Muscle layer of colon (tissue), 2 donors: ENCODE data around the gene PIGV.

ENCODE experiments used
- H3K27ac ChIP-seq: one replicate; pipeline ENCODE4 v1.7.0; 2013; ENCODE audit warnings: low read depth, mild to moderate bottlenecking, low read length, moderate library complexity
- H3K27me3 ChIP-seq, 2 donors: one replicate each; pipeline ENCODE4 v1.7.0; 2013; ENCODE audit warnings: low read length in 2 of 2, mild to moderate bottlenecking in 2 of 2; ENCODE audit not compliant: insufficient read depth in 2 of 2, control insufficient read depth in 1 of 2
- H3K36me3 ChIP-seq: one replicate; pipeline ENCODE4 v1.7.0; 2013; ENCODE audit warnings: mild to moderate bottlenecking, low read length; ENCODE audit not compliant: insufficient read depth
- H3K4me1 ChIP-seq: one replicate; pipeline ENCODE4 v1.7.0; 2013; ENCODE audit warnings: mild to moderate bottlenecking, low read length; ENCODE audit not compliant: insufficient read depth
- H3K4me3 ChIP-seq, 2 donors: one replicate each; pipeline ENCODE4 v1.7.0; 2013; ENCODE audit warnings: low read length in 2 of 2, low read depth in 1 of 2, mild to moderate bottlenecking in 1 of 2, moderate library complexity in 1 of 2
- H3K9ac ChIP-seq: one replicate; pipeline ENCODE4 v1.7.0; 2013; ENCODE audit warnings: low read length
- H3K9me3 ChIP-seq: one replicate; pipeline ENCODE4 v1.7.0; 2013; ENCODE audit warnings: mild to moderate bottlenecking, low read length
- donor health status: abdominal sarcoma.
- donor health status: Adenocarcinoma of cecum.

PIGV gene

DNA sequence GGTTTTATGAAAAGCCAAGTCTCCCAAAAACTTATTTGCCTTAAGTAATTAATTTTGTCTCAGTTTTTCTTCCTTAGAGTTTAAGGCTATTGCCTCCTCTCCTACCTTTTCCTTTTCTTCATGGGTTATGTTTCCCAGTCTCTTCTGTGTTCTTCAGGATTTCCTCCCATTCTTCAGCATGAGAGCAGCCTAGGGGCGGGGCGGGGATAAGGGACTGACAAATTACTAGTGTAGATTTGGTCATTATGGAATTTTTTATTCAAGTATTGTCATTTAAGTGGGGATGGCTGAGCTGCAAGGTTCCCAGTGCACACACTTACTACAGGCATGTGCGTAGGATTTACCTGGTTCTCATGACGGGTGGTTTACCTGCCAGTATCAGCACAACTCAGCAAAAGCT is 35.2 kb upstream of the PIGV start:
- H3K27me3 ChIP-seq: no peaks in the 10 kb centered on the region
- H3K36me3 ChIP-seq: peaks cover 24% of the 10 kb centered on the region
- no peak overlapping the region for H3K4me3 ChIP-seq
- no peak overlapping the region for H3K9ac ChIP-seq
- peaks cover 20% of the 10 kb centered on the region for H3K4me1 ChIP-seq
- no peak overlapping the region for H3K27ac ChIP-seq
- H3K9me3 ChIP-seq: no peaks in the 10 kb centered on the region

DNA sequence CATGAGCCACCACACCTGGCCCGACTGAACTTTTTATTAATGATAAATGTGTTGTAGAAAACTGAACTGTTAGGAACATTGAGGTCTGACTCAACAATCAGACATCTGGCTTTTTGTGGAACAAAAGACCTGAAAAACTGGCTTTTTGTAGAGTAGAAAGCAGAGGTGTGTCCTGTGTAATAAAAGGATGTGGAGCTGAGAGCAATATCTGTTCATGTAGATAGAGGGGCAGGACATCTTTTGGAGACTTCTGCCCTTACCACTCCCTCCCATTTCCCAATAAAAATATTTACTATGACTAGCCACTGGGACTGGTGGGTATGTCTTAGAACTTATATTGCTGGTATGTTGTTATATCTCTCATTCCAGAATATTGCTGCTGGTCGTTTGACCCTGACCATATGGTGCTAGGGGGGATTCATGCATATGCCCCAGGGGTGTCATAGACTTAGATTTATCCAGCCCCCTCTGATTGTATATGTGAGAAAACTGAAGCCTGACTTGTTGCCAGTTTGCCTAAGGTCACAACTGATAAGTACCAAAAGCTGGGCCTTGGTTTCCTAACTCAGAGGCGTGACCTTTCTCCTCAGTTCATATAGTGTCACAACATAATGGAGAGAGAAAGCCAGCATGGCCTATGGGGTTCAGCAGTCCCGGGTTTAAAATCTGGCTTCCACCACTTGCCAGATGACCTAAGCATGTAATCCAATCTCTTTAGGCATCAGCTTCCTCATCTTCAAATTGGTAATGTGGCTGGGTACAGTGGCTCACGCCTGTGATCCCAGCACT is 33.5 kb upstream of the PIGV start:
- Histone ChIP-seq H3K27me3 (no peaks in the 10 kb centered on the region), H3K9me3 (no peaks in the 10 kb centered on the region), H3K4me1 (peaks cover 10% of the 10 kb centered on the region), H3K36me3 (peaks cover 40% of the 10 kb centered on the region), H3K27ac (no peak overlapping the region), H3K9ac (no peak overlapping the region), H3K4me3 (no peak overlapping the region)

DNA sequence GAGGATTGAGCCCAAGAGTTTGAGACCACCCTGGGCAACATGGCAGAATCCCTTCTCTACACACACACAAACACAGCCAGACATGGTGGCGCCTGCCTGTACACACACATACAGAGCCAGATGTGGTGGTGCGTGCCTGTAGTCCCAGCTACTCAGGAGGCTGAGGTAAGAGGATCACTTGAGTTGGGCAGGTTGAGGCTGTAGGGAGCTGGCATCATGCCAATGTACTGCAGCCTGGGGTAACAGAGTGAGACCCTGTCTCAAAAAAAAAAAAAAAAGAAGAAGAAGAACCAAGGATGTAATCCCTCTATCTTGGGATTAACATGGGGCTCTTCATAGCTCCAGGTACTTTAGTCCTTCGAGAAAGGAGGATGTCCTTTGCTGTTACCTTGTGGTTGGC is 29.4 kb upstream of the PIGV start:
- Histone ChIP-seq H3K4me1 (peaks cover 2% of the 10 kb centered on the region), H3K9ac (no peak overlapping the region), H3K27me3 (no peaks in the 10 kb centered on the region), H3K27ac (no peak overlapping the region), H3K4me3 (no peak overlapping the region), H3K9me3 (no peaks in the 10 kb centered on the region), H3K36me3 (peaks cover 52% of the 10 kb centered on the region)

DNA sequence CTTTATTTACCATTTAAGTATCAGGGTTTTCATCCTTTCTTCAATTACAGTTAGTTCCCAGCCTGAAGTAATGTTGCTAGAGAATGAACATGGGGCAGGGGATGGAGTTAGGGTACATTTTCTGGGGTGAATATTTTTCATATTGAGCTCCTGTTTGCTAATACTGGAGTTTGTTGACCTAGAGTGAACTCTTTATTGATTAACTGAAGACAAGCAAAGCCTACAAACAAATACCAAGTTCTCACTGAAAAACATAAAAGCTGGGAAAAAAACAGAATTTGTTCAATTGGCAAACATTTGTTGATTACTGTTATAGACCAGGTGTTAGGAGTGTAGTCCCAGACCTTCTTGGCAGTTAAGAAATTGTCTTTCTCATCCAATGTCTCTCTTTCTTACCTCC is 28.2 kb upstream of the PIGV start:
- H3K36me3 ChIP-seq: peaks cover 53% of the 10 kb centered on the region
- H3K27ac ChIP-seq: no peak overlapping the region
- H3K9me3 ChIP-seq: no peaks in the 10 kb centered on the region
- H3K27me3 ChIP-seq: no peaks in the 10 kb centered on the region
- no peaks in the 10 kb centered on the region for H3K4me1 ChIP-seq
- no peak overlapping the region for H3K4me3 ChIP-seq
- no peak overlapping the region for H3K9ac ChIP-seq

DNA sequence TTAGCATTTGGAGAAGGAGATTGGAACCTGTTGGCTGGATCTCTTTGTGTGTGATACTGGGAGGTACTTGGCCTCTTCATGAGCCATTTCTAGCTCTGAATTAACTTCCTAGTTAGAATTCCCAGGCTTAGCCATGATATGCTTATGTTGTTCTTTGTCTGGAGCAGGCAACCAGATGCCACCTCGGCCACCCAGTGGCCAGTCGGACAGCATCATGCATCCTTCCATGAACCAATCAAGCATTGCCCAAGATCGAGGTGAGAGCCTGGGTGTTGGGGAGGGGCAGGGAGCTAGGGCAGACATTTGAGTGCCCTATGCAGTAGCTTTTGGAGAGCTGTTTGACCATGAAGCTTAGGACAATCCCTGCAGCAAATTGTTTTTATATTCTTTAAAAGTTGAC is 26.5 kb upstream of the PIGV start:
- Histone ChIP-seq H3K27me3 (no peaks in the 10 kb centered on the region), H3K9me3 (no peaks in the 10 kb centered on the region), H3K36me3 (peaks cover 59% of the 10 kb centered on the region), H3K4me1 (no peaks in the 10 kb centered on the region), H3K27ac (no peak overlapping the region), H3K9ac (no peak overlapping the region), H3K4me3 (no peak overlapping the region)

DNA sequence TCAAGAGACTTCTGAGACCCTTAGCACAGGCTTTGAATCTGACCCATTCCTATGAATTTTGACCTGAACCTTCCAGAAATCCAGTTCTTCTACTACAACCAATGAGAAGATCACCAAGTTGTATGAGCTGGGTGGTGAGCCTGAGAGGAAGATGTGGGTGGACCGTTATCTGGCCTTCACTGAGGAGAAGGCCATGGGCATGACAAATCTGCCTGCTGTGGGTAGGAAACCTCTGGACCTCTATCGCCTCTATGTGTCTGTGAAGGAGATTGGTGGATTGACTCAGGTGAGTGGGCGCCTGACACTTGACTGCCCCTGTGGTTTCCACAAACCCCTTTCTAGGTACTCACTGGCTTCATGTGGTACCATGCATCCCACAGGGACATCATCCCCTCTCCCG is 20.0 kb upstream of the PIGV start:
- Histone ChIP-seq H3K27me3 (no peaks in the 10 kb centered on the region), H3K4me1 (peaks cover 34% of the 10 kb centered on the region), H3K36me3 (peaks cover 81% of the 10 kb centered on the region), H3K4me3 (no peak overlapping the region), H3K9me3 (no peaks in the 10 kb centered on the region), H3K27ac (no peak overlapping the region), H3K9ac (no peak overlapping the region)

DNA sequence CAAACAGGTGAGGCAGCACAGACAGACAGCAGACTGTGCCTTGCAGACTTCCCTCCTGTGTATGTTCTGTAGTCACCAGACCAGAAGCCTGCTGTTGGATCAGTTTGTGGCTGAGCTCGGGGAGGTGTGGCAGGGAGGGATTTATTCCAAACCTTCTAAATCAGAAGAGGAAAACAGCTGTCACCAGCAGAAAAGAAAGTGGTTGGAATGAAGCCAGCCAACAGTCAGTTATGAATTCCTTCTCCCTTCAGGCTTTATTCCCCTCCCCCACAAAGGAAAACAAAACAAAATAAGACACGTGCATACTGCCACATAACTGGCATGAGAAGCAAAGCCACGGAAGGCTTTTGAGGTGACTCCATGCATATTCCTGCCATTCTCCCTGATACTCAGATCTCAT is 19.0 kb upstream of the PIGV start:
- peaks cover 83% of the 10 kb centered on the region for H3K36me3 ChIP-seq
- no peak overlapping the region for H3K27ac ChIP-seq
- no peaks in the 10 kb centered on the region for H3K27me3 ChIP-seq

DNA sequence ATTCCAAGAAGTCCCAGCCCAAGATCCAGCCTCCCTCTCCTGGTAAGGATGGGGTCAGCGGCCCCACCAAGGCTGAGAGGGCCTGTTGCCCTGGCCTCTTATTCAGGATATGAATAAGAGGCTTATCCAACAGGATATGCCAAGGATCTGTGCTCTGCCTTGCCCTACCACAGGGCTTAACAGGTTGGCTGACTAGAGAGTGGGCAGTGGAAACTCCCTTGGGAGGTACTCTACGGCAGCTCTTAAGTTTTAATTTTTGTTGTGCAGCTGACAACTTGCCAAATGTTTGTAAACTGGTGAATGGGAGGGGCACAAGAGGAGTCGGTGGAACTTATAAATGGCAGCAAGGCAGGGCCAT is 16.5 kb upstream of the PIGV start:
- Histone ChIP-seq H3K27me3 (no peaks in the 10 kb centered on the region), H3K36me3 (peaks cover 92% of the 10 kb centered on the region), H3K9ac (no peak overlapping the region), H3K4me3 (no peak overlapping the region), H3K9me3 (no peaks in the 10 kb centered on the region), H3K4me1 (peaks cover 44% of the 10 kb centered on the region), H3K27ac (no peak overlapping the region)

More for the DNA sequence above, 19.0 kb upstream of the PIGV start:
- no peak overlapping the region for H3K9ac ChIP-seq
- no peak overlapping the region for H3K4me3 ChIP-seq
- H3K9me3 ChIP-seq: no peaks in the 10 kb centered on the region
- H3K4me1 ChIP-seq: peaks cover 35% of the 10 kb centered on the region

DNA sequence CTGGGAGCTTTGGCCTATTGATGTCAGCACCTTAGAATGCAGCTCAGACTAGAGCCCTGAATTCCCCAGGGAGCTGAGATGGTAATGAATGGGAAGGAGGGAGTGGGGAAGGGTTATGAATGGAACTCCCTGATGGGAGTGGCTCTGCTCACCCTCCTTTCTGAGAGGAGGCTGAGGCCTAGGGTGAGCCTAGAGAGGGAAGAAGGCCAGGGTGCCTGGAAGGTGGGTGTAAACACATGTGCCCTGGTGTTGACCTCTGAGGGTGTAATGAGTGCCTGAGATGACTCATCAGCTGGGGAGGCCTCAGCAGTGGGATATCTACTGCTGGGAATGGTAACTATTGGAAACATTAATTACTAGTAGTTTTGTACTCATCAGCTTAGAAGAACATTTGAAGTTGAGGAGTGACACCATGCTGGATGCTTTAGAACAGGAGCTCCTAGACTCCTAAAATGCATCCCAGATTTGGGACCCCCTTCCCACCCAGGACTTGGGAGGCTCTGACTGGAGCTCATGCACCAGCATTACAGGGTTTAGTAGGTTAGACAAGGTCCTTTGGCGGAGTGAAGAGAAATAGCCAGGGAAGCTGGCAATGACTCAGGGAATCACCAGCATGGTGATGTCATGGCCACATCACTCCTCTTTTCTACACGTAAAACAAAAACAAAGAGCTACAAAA is 16.0 kb upstream of the PIGV start:
- Histone ChIP-seq H3K4me3 (no peak overlapping the region), H3K9ac (no peak overlapping the region), H3K4me1 (peaks cover 44% of the 10 kb centered on the region), H3K27ac (no peak overlapping the region), H3K9me3 (no peaks in the 10 kb centered on the region), H3K27me3 (no peaks in the 10 kb centered on the region), H3K36me3 (peaks cover 92% of the 10 kb centered on the region)

DNA sequence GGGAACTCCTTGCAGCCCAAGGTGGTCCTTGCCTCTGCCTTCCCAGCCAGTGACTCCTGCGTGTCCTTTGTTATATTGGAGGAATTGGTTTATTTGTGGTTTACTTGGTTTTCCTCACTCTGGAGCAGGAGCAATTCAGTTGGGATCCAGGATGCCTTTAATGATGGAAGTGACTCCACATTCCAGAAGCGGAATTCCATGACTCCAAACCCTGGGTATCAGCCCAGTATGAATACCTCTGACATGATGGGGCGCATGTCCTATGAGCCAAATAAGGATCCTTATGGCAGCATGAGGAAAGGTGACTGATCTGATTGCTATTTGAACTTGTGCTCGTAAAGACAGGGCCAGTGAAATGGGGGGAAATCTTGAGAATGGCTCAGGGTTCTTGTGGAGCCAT is 15.1 kb upstream of the PIGV start:
- no peak overlapping the region for H3K9ac ChIP-seq
- no peaks in the 10 kb centered on the region for H3K9me3 ChIP-seq
- H3K27me3 ChIP-seq: no peaks in the 10 kb centered on the region
- H3K36me3 ChIP-seq: peaks cover 83% of the 10 kb centered on the region
- no peak overlapping the region for H3K4me3 ChIP-seq
- H3K27ac ChIP-seq: no peak overlapping the region
- peaks cover 44% of the 10 kb centered on the region for H3K4me1 ChIP-seq

DNA sequence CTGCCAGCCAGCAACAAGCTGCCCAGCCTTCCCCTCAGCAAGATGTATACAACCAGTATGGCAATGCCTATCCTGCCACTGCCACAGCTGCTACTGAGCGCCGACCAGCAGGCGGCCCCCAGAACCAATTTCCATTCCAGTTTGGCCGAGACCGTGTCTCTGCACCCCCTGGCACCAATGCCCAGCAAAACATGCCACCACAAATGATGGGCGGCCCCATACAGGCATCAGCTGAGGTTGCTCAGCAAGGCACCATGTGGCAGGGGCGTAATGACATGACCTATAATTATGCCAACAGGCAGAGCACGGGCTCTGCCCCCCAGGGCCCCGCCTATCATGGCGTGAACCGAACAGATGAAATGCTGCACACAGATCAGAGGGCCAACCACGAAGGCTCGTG is 13.3 kb upstream of the PIGV start:
- Histone ChIP-seq H3K9me3 (no peaks in the 10 kb centered on the region), H3K27me3 (no peaks in the 10 kb centered on the region), H3K27ac (no peak overlapping the region), H3K36me3 (peaks cover 82% of the 10 kb centered on the region), H3K4me1 (peaks cover 31% of the 10 kb centered on the region), H3K4me3 (no peak overlapping the region), H3K9ac (no peak overlapping the region)

DNA sequence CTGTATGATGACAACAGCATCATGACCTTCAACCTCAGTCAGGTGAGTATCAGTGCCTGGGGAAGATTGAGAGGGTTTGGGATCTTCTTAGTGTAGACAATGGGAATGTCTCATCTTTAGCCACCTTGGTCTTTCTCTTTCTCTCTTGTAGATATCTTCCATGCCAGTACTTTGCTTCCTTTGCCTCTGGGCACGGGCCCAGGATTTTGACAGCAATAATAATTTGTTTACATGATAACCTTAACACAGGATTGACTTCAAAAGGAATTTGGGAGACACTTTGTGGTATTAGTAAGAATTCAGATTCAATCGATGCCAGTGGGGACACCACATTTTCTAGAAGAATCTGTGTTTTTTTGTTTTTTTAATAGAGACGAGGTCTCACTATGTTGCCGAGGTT is 12.1 kb upstream of the PIGV start:
- Histone ChIP-seq H3K4me3 (no peak overlapping the region), H3K27me3 (no peaks in the 10 kb centered on the region), H3K9ac (no peak overlapping the region), H3K36me3 (peaks cover 82% of the 10 kb centered on the region), H3K27ac (no peak overlapping the region), H3K9me3 (no peaks in the 10 kb centered on the region), H3K4me1 (peaks cover 31% of the 10 kb centered on the region)
